HepG2 (cell line): ENCODE results near the gene ZNRF3. TPM values are rescaled to one million over a fixed set of nuclear protein-coding genes. Genes with fewer than 3 reads are reported as not detected.

Experiments used
- HNRNPK ChIP-seq: fragments of 200-400 bp; formaldehyde crosslinking; IDR thresholded peaks from 2 replicates; pipeline ENCODE4 v1.6.1; 2018; ENCODE audit warnings: low read length, low read depth, moderate library complexity, mild to moderate bottlenecking; ENCODE audit not compliant: poor library complexity, severe bottlenecking
- KIAA2018 ChIP-seq: sonication (generic); formaldehyde crosslinking; IDR thresholded peaks from 2 replicates; pipeline ENCODE4 v1.5.0; 2020; ENCODE audit warnings: mild to moderate bottlenecking, missing genetic modification reagents, borderline replicate concordance
- MED1 ChIP-seq: sonication (generic); formaldehyde crosslinking; IDR thresholded peaks from 2 replicates; pipeline ENCODE4 v1.4.0; 2020; ENCODE audit warnings: missing genetic modification reagents
- MLX ChIP-seq: IDR thresholded peaks from 2 replicates; pipeline ENCODE4 v1.6.1; 2016
- SAFB2 ChIP-seq: sonication (generic); formaldehyde crosslinking; IDR thresholded peaks from 2 replicates; pipeline ENCODE4 v1.5.1; 2020; ENCODE audit warnings: missing genetic modification reagents, low read depth, mild to moderate bottlenecking, borderline replicate concordance
- SALL2 ChIP-seq: sonication (generic); formaldehyde crosslinking; IDR thresholded peaks from 2 replicates; pipeline ENCODE4 v1.8.1; 2023; ENCODE audit warnings: mild to moderate bottlenecking, missing genetic modification reagents, inconsistent platforms
- SP140L ChIP-seq: sonication (generic); formaldehyde crosslinking; IDR thresholded peaks from 2 replicates; pipeline ENCODE4 v1.4.0; 2020; ENCODE audit warnings: missing genetic modification reagents, borderline replicate concordance
- TAF1 ChIP-seq: sonication (generic); formaldehyde crosslinking; IDR thresholded peaks from 2 replicates; pipeline ENCODE4 v1.4.0; 2020; ENCODE audit warnings: missing genetic modification reagents
- TBX2 ChIP-seq: sonication (generic); formaldehyde crosslinking; IDR thresholded peaks from 2 replicates; pipeline ENCODE4 v1.5.0; 2020; ENCODE audit warnings: missing genetic modification reagents, mild to moderate bottlenecking, borderline replicate concordance
- ZBTB37 ChIP-seq: sonication (generic); formaldehyde crosslinking; IDR thresholded peaks from 2 replicates; pipeline ENCODE4 v1.4.0; 2020; ENCODE audit warnings: mild to moderate bottlenecking, missing genetic modification reagents
- ZHX1 ChIP-seq: sonication (generic); formaldehyde crosslinking; IDR thresholded peaks from 2 replicates; pipeline ENCODE4 v1.8.1; 2022; ENCODE audit warnings: low read depth, mild to moderate bottlenecking, missing genetic modification reagents
- ZNF20 ChIP-seq: sonication (generic); formaldehyde crosslinking; IDR thresholded peaks from 2 replicates; pipeline ENCODE4 v1.4.0; 2020; ENCODE audit warnings: mild to moderate bottlenecking, moderate library complexity, missing genetic modification reagents
- polyA plus RNA-seq, 8 experiments: library from polyadenylated mRNA; depleted of rRNA in 3 of 8; stranded (reverse) in 7 of 8; unstranded in 1 of 8; fragments of >200 nt; fragmentation: Illumina TruSeq in 4 of 8; extraction: Trizol in 4 of 8; gene quantifications; 2 replicates each; pipeline versions ENCODE4 v1.2.1 to v1.2.3, GENCODE V29; 2011 to 2016; ENCODE audit warnings: low read depth in 4 of 8, missing spikeins in 1 of 8, mixed read lengths in 1 of 8; ENCODE audit not compliant: insufficient read depth in 1 of 8
- total RNA-seq, 5 experiments: library from RNA; depleted of rRNA; stranded (reverse); fragments of >200 nt; fragmentation: Illumina TruSeq; extraction: Trizol; gene quantifications; 2 replicates each; pipeline ENCODE4 v1.2.3, GENCODE V29; 2016; ENCODE audit warnings: low read depth in 1 of 5

ZNRF3 gene
- total and polyA plus RNA-seq, 2 of the 13 experiments (the other 11 are each of a cell fraction or from before 2014, with no cell fraction given), result 20.3 to 36.7 TPM

GRCh38 chr22:28911777-28912669 is 28.7 kb downstream of the ZNRF3 start (continued):
- TF ChIP-seq ZNF20 (CRISPR knock-in tag) (no peak), TAF1 (CRISPR knock-in tag) (no peak; the same call in 1 of the 2 replicates), ZBTB37 (CRISPR knock-in tag) (no peak), MLX (CRISPR knock-in tag) (peak; percentile 66; the same call in 1 of the 2 replicates), ZHX1 (no peak), KIAA2018 (CRISPR knock-in tag) (no peak), SALL2 (CRISPR knock-in tag) (no peak), HNRNPK (no peak), TBX2 (peak; percentile 32; the same call in 1 of the 2 replicates), MED1 (CRISPR knock-in tag) (peak; percentile 68), SAFB2 (CRISPR knock-in tag) (no peak), SP140L (0 out of 2 replicates have a peak, but pooled peaks have one; percentile 43)
